Right renal cortex interstitium (tissue), 3 donors: ENCODE data around the gene TM9SF1. TPM values are rescaled to one million over a fixed set of nuclear protein-coding genes. Genes with fewer than 3 reads are reported as not detected.

ENCODE experiments used
- polyA plus RNA-seq, 3 donors: library from polyadenylated mRNA; unstranded; fragments of 120-200 nt; gene quantifications; one replicate each; pipeline ENCODE4 v1.2.1, GENCODE V29; 2013; ENCODE audit not compliant: insufficient read length in 3 of 3

The TM9SF1 gene
- polyA plus RNA-seq, 3 donors = 36.9 to 40.9 (median 39.0) TPM

Other genes with a start within 250 kb of the TM9SF1 start
- 10 to 100 TPM; 46.7 to 55.5 (median 49.6) TPM for gene DHRS4, start 241.7 kb downstream of the TM9SF1 start, polyA plus RNA-seq
- gene DHRS4L2, start 206.5 kb downstream of the TM9SF1 start, polyA plus RNA-seq = 10 to 100 TPM; 30.8 to 43.1 (median 37.2) TPM
- gene CARMIL3, start 143.4 kb downstream of the TM9SF1 start, polyA plus RNA-seq = 1 to 10 TPM; 1.0 to 2.0 (median 1.4) TPM
- gene CPNE6, start 123.9 kb downstream of the TM9SF1 start, polyA plus RNA-seq = not detected
- gene PCK2, start 101.1 kb downstream of the TM9SF1 start, polyA plus RNA-seq = 10 to 100 TPM; 25.5 to 32.6 (median 27.3) TPM
- 10 to 100 TPM; 75.4 to 83.3 (median 77.3) TPM for gene DCAF11, start 80.7 kb downstream of the TM9SF1 start, polyA plus RNA-seq
- gene NRL, start 80.5 kb downstream of the TM9SF1 start, polyA plus RNA-seq = 1 to 10 TPM; 1.8 to 3.7 (median 2.9) TPM
- gene FITM1, start 64.8 kb downstream of the TM9SF1 start, polyA plus RNA-seq = under 1 TPM; 0.68 to 0.86 (median 0.79) TPM
- gene PSME1, start 59.2 kb downstream of the TM9SF1 start, polyA plus RNA-seq = 100 to 1,000 TPM; 216 to 231 (median 224) TPM
- gene EMC9, start 53.9 kb downstream of the TM9SF1 start, polyA plus RNA-seq = 10 to 100 TPM; 11.9 to 20.1 (median 15.3) TPM
- 100 to 1,000 TPM; 165 to 179 (median 171) TPM for gene PSME2, start 48.8 kb downstream of the TM9SF1 start, polyA plus RNA-seq
- gene RNF31, start 47.9 kb downstream of the TM9SF1 start, polyA plus RNA-seq = 10 to 100 TPM; 41.5 to 46.9 (median 43.4) TPM
- 10 to 100 TPM; 56.8 to 60.1 (median 57.5) TPM for gene IRF9, start 34.2 kb downstream of the TM9SF1 start, polyA plus RNA-seq
- gene REC8, start 23.4 kb downstream of the TM9SF1 start, polyA plus RNA-seq = 10 to 100 TPM; 47.5 to 51.6 (median 50.0) TPM
- 10 to 100 TPM; 31.4 to 35.6 (median 33.1) TPM for gene IPO4, start 6.6 kb downstream of the TM9SF1 start, polyA plus RNA-seq
- 1 to 10 TPM; 3.2 to 4.1 (median 4.0) TPM for gene TSSK4, start 10.3 kb upstream of the TM9SF1 start, polyA plus RNA-seq
- 10 to 100 TPM; 50.7 to 61.2 (median 55.7) TPM for gene CHMP4A, start 18.0 kb upstream of the TM9SF1 start, polyA plus RNA-seq
- 10 to 100 TPM; 10.2 to 12.9 (median 12.5) TPM for gene MDP1, start 20.6 kb upstream of the TM9SF1 start, polyA plus RNA-seq
- gene NEDD8, start 36.9 kb upstream of the TM9SF1 start, polyA plus RNA-seq = 100 to 1,000 TPM; 253 to 284 (median 266) TPM
- gene GMPR2, start 37.5 kb upstream of the TM9SF1 start, polyA plus RNA-seq = 100 to 1,000 TPM; 105 to 133 (median 125) TPM
- gene TINF2, start 47.2 kb upstream of the TM9SF1 start, polyA plus RNA-seq = 10 to 100 TPM; 64.3 to 71.3 (median 67.3) TPM
- gene TGM1, start 67.7 kb upstream of the TM9SF1 start, polyA plus RNA-seq = 1 to 10 TPM; 1.2 to 1.9 (median 1.2) TPM
- gene RABGGTA, start 76.2 kb upstream of the TM9SF1 start, polyA plus RNA-seq = 10 to 100 TPM; 18.2 to 19.0 (median 18.5) TPM
- 10 to 100 TPM; 38.6 to 45.5 (median 42.6) TPM for gene DHRS1, start 104.3 kb upstream of the TM9SF1 start, polyA plus RNA-seq
- 10 to 100 TPM; 26.2 to 26.6 (median 26.4) TPM for gene NOP9, start 104.4 kb upstream of the TM9SF1 start, polyA plus RNA-seq
- gene CIDEB, start 112.5 kb upstream of the TM9SF1 start, polyA plus RNA-seq = 10 to 100 TPM; 28.5 to 29.4 (median 28.9) TPM
- 1 to 10 TPM; 1.8 to 2.2 (median 1.9) TPM for gene LTB4R2, start 114.7 kb upstream of the TM9SF1 start, polyA plus RNA-seq
- 1 to 10 TPM; 2.4 to 2.9 (median 2.9) TPM for gene LTB4R, start 116.1 kb upstream of the TM9SF1 start, polyA plus RNA-seq
- 10 to 100 TPM; 12.8 to 23.7 (median 17.2) TPM for gene ADCY4, start 139.6 kb upstream of the TM9SF1 start, polyA plus RNA-seq
- 1 to 10 TPM; 2.3 to 3.6 (median 3.1) TPM for gene RIPK3, start 144.6 kb upstream of the TM9SF1 start, polyA plus RNA-seq
- gene NFATC4, start 172.7 kb upstream of the TM9SF1 start, polyA plus RNA-seq = 10 to 100 TPM; 45.0 to 50.5 (median 49.7) TPM
- gene NYNRIN, start 203.6 kb upstream of the TM9SF1 start, polyA plus RNA-seq = 10 to 100 TPM; 40.3 to 47.7 (median 40.4) TPM
- gene CBLN3, start 234.2 kb upstream of the TM9SF1 start, polyA plus RNA-seq = 1 to 10 TPM; 2.2 to 3.0 (median 2.6) TPM
- gene KHNYN, start 234.5 kb upstream of the TM9SF1 start, polyA plus RNA-seq = 10 to 100 TPM; 41.0 to 42.4 (median 41.1) TPM
- gene SDR39U1, start 247.3 kb upstream of the TM9SF1 start, polyA plus RNA-seq = 10 to 100 TPM; 49.7 to 54.8 (median 51.9) TPM